Activated CD8-positive, alpha-beta memory T cell treated with anti-CD3 and anti-CD28 coated beads, Interleukin-2, amount 10 ng/mL, durations not matched to agents 7 days and 5 days (primary cell): Measurements from ENCODE around the gene ADAP1. TPM values are rescaled to one million over a fixed set of nuclear protein-coding genes. Genes with fewer than 3 reads are reported as not detected.

Experiments used
- ATAC-seq: fragments of 150-1000 bp; cut with Tn5 transposase; one replicate; pipeline ENCODE4 v1.10.0; 2021; ENCODE audit warnings: moderate library complexity
- CTCF ChIA-PET: fragments of 350-600 bp; sonication (Branson Sonifier 250); formaldehyde crosslinking; loops from one replicate; lab custom pipeline; 2021; ENCODE audit warnings: antibody characterized with exemption; lab: Charles Lee
- DNase-seq: peaks from one replicate; pipeline ENCODE4 v3.0.0-alpha.2; 2020
- H3K27ac Mint-ChIP-seq: one replicate; pipeline ENCODE4 v1.8.0; 2021; ENCODE audit warnings: mild to moderate bottlenecking, mixed read lengths
- H3K27me3 Mint-ChIP-seq: one replicate; pipeline ENCODE4 v1.8.0; 2021; ENCODE audit warnings: mixed read lengths
- H3K36me3 Mint-ChIP-seq: one replicate; pipeline ENCODE4 v1.8.0; 2021; ENCODE audit warnings: mild to moderate bottlenecking, mixed read lengths
- H3K4me1 Mint-ChIP-seq: one replicate; pipeline ENCODE4 v1.8.0; 2021; ENCODE audit warnings: mixed read lengths
- H3K4me3 Mint-ChIP-seq: one replicate; pipeline ENCODE4 v1.8.0; 2021; ENCODE audit warnings: mild to moderate bottlenecking, moderate library complexity, mixed read lengths
- H3K9me3 Mint-ChIP-seq: one replicate; pipeline ENCODE4 v1.8.0; 2022; ENCODE audit warnings: low read depth, mixed read lengths
- total RNA-seq, 2 experiments: library from RNA; stranded (reverse); gene quantifications; one replicate each; pipeline ENCODE4 v1.2.3, GENCODE V29; 2021

ADAP1 gene
- total RNA-seq, 2 experiments from 2014 or later, result 12.4 to 30.8 TPM

GRCh38 chr7:862157-862556 lies 92.3 kb downstream of the ADAP1 start:
- H3K27ac Mint-ChIP-seq, result no peak overlapping the region

GRCh38 chr7:861222-861621 lies 93.3 kb downstream of the ADAP1 start:
- no peak overlapping the region for H3K4me3 Mint-ChIP-seq
- no peak overlapping the region for H3K27ac Mint-ChIP-seq
- DNase-seq, result no peak
- no peaks in the 10 kb centered on the region for H3K9me3 Mint-ChIP-seq
- ATAC-seq, result no peak
- CTCF ChIA-PET, result no interaction called here
- no peaks in the 10 kb centered on the region for H3K27me3 Mint-ChIP-seq
- H3K4me1 Mint-ChIP-seq, result no peaks in the 10 kb centered on the region
- peaks cover 8% of the 10 kb centered on the region for H3K36me3 Mint-ChIP-seq

More at GRCh38 chr7:862157-862556, 92.3 kb downstream of the ADAP1 start:
- peaks cover 8% of the 10 kb centered on the region for H3K36me3 Mint-ChIP-seq
- DNase-seq, result no peak
- ATAC-seq, result no peak
- H3K4me1 Mint-ChIP-seq, result no peaks in the 10 kb centered on the region
- H3K4me3 Mint-ChIP-seq, result no peak overlapping the region
- CTCF ChIA-PET, result no interaction called here
- H3K27me3 Mint-ChIP-seq, result no peaks in the 10 kb centered on the region
- H3K9me3 Mint-ChIP-seq, result no peaks in the 10 kb centered on the region

GRCh38 chr7:860149-860548 lies 94.3 kb downstream of the ADAP1 start:
- H3K9me3 Mint-ChIP-seq, result no peaks in the 10 kb centered on the region
- no peaks in the 10 kb centered on the region for H3K27me3 Mint-ChIP-seq
- CTCF ChIA-PET, result interaction anchor here (0.6 to 1.7 kb wide), 3 partner anchors 13 to 40 kb away, joined by 3 to 6 read pairs (median 3); no protein-coding TSS in a partner anchor
- no peak overlapping the region for H3K4me3 Mint-ChIP-seq
- ATAC-seq (no peak), DNase-seq (no peak)
- no peak overlapping the region for H3K27ac Mint-ChIP-seq
- H3K36me3 Mint-ChIP-seq, result peaks cover 4% of the 10 kb centered on the region
- no peaks in the 10 kb centered on the region for H3K4me1 Mint-ChIP-seq

GRCh38 chr7:859359-860030 lies 95.0 kb downstream of the ADAP1 start:
- H3K4me3 Mint-ChIP-seq, result no peak overlapping the region
- H3K27ac Mint-ChIP-seq, result no peak overlapping the region
- H3K4me1 Mint-ChIP-seq, result no peaks in the 10 kb centered on the region
- DNase-seq (no peak), ATAC-seq (no peak)
- H3K27me3 Mint-ChIP-seq, result no peaks in the 10 kb centered on the region
- no peaks in the 10 kb centered on the region for H3K9me3 Mint-ChIP-seq
- H3K36me3 Mint-ChIP-seq, result peaks cover 2% of the 10 kb centered on the region
- CTCF ChIA-PET, result interaction anchor here (0.7 to 1.7 kb wide), 3 partner anchors 14 to 28 kb away, joined by 3 to 6 read pairs (median 3); partner anchors contain the start of gene SUN1

- Mint-ChIP-seq H3K4me1 (no peaks in the 10 kb centered on the region), H3K4me3 (no peak overlapping the region), H3K27ac (no peak overlapping the region), H3K27me3 (no peaks in the 10 kb centered on the region), H3K9me3 (no peaks in the 10 kb centered on the region), H3K36me3 (peaks cover 6% of the 10 kb centered on the region)
- DNase-seq (no peak), ATAC-seq (no peak)
- CTCF ChIA-PET, result interaction anchor here (0.8 kb wide), 1 partner anchor 72 kb away, joined by 3 read pairs; no protein-coding TSS in a partner anchor
Observed at GRCh38 chr7:857661-858060, 96.8 kb downstream of the ADAP1 start.

GRCh38 chr7:856444-857095 lies 97.9 kb downstream of the ADAP1 start:
- peaks cover 6% of the 10 kb centered on the region for H3K36me3 Mint-ChIP-seq
- H3K27me3 Mint-ChIP-seq, result no peaks in the 10 kb centered on the region
- no peaks in the 10 kb centered on the region for H3K4me1 Mint-ChIP-seq
- no peaks in the 10 kb centered on the region for H3K9me3 Mint-ChIP-seq
- H3K4me3 Mint-ChIP-seq, result no peak overlapping the region
- CTCF ChIA-PET, result no interaction called here
- DNase-seq (no peak), ATAC-seq (no peak)
- H3K27ac Mint-ChIP-seq, result no peak overlapping the region

- no peaks in the 10 kb centered on the region for H3K27me3 Mint-ChIP-seq
- DNase-seq (no peak), ATAC-seq (no peak)
- H3K4me1 Mint-ChIP-seq, result no peaks in the 10 kb centered on the region
- no peak overlapping the region for H3K27ac Mint-ChIP-seq
- CTCF ChIA-PET, result no interaction called here
- H3K9me3 Mint-ChIP-seq, result no peaks in the 10 kb centered on the region
- H3K36me3 Mint-ChIP-seq, result peaks cover 3% of the 10 kb centered on the region
- H3K4me3 Mint-ChIP-seq, result no peak overlapping the region
Observed at GRCh38 chr7:855686-856369, 98.7 kb downstream of the ADAP1 start.

GRCh38 chr7:854118-854775 lies 100.2 kb downstream of the ADAP1 start:
- ATAC-seq (no peak), DNase-seq (no peak)
- H3K36me3 Mint-ChIP-seq, result peaks cover 10% of the 10 kb centered on the region
- no peaks in the 10 kb centered on the region for H3K27me3 Mint-ChIP-seq
- H3K9me3 Mint-ChIP-seq, result no peaks in the 10 kb centered on the region
- H3K4me1 Mint-ChIP-seq, result no peaks in the 10 kb centered on the region
- H3K4me3 Mint-ChIP-seq, result no peak overlapping the region
- CTCF ChIA-PET, result no interaction called here
- H3K27ac Mint-ChIP-seq, result no peak overlapping the region

- CTCF ChIA-PET, result no interaction called here
Observed at GRCh38 chr7:853366-854117, 100.9 kb downstream of the ADAP1 start.

GRCh38 chr7:851204-851603 lies 103.3 kb downstream of the ADAP1 start:
- no peaks in the 10 kb centered on the region for H3K9me3 Mint-ChIP-seq
- H3K27ac Mint-ChIP-seq, result no peak overlapping the region
- H3K27me3 Mint-ChIP-seq, result no peaks in the 10 kb centered on the region
- CTCF ChIA-PET, result no interaction called here
- H3K4me1 Mint-ChIP-seq, result no peaks in the 10 kb centered on the region
- ATAC-seq (no peak), DNase-seq (no peak)
- H3K36me3 Mint-ChIP-seq, result peaks cover 14% of the 10 kb centered on the region
- no peak overlapping the region for H3K4me3 Mint-ChIP-seq

More at GRCh38 chr7:853366-854117, 100.9 kb downstream of the ADAP1 start:
- Mint-ChIP-seq H3K27ac (no peak overlapping the region), H3K27me3 (no peaks in the 10 kb centered on the region), H3K4me1 (no peaks in the 10 kb centered on the region), H3K36me3 (peaks cover 11% of the 10 kb centered on the region), H3K4me3 (no peak overlapping the region), H3K9me3 (no peaks in the 10 kb centered on the region)
- DNase-seq, result no peak
- no peak for ATAC-seq

GRCh38 chr7:849781-850180 lies 104.7 kb downstream of the ADAP1 start:
- CTCF ChIA-PET, result no interaction called here
- Mint-ChIP-seq H3K9me3 (no peaks in the 10 kb centered on the region), H3K4me1 (no peaks in the 10 kb centered on the region), H3K4me3 (no peak overlapping the region), H3K27ac (no peak overlapping the region), H3K27me3 (no peaks in the 10 kb centered on the region), H3K36me3 (peaks cover 18% of the 10 kb centered on the region)
- no peak for ATAC-seq
- no peak for DNase-seq

GRCh38 chr7:849145-849544 lies 105.3 kb downstream of the ADAP1 start:
- peaks cover 16% of the 10 kb centered on the region for H3K36me3 Mint-ChIP-seq
- H3K27me3 Mint-ChIP-seq, result no peaks in the 10 kb centered on the region
- H3K4me3 Mint-ChIP-seq, result no peak overlapping the region
- ATAC-seq (no peak), DNase-seq (no peak)
- no peak overlapping the region for H3K27ac Mint-ChIP-seq
- H3K4me1 Mint-ChIP-seq, result no peaks in the 10 kb centered on the region
- CTCF ChIA-PET, result no interaction called here
- no peaks in the 10 kb centered on the region for H3K9me3 Mint-ChIP-seq
